OCI-LY3 (cell line): ENCODE results near the gene MED27.

Experiments
- H2AFZ ChIP-seq: fragments of 200-600, 300-600 bp; shearing (Covaris generic); 2 replicates; pipeline ENCODE4 v1.6.0; 2014; ENCODE audit warnings: antibody characterized with exemption, low read depth, low read length
- H3K27ac ChIP-seq: fragments of 200-600, 300-600 bp; sonication (generic); 2 replicates; pipeline ENCODE4 v1.5.1; 2014; ENCODE audit warnings: mild to moderate bottlenecking, low read length, moderate library complexity, mixed read lengths
- H3K27me3 ChIP-seq: fragments of 200-600, 300-600 bp; sonication (generic); 2 replicates; pipeline ENCODE4 v1.6.1; 2014; ENCODE audit warnings: low read depth, low read length, mixed read lengths
- H3K36me3 ChIP-seq: fragments of 200-600, 300-600 bp; sonication (generic); replicated peaks from 2 replicates; pipeline ENCODE3; 2014; ENCODE audit warnings: low read depth, low read length, mixed read lengths
- H3K4me1 ChIP-seq: fragments of 300-600, 200-600 bp; sonication (generic); 2 replicates; pipeline ENCODE4 v1.6.1; 2014; ENCODE audit warnings: low read length, mixed read lengths
- H3K4me2 ChIP-seq: fragments of 200-600, 300-600 bp; sonication (generic); 2 replicates; pipeline ENCODE4 v1.6.1; 2014; ENCODE audit warnings: low read length, mixed read lengths
- H3K4me3 ChIP-seq: fragments of 300-600, 200-600 bp; sonication (generic); 2 replicates; pipeline ENCODE4 v1.5.1; 2014; ENCODE audit warnings: antibody characterized with exemption, mild to moderate bottlenecking, low read length, moderate library complexity
- H3K79me2 ChIP-seq: fragments of 300-600, 200-600 bp; shearing (Covaris generic); 2 replicates; pipeline ENCODE4 v1.6.1; 2014; ENCODE audit warnings: mild to moderate bottlenecking, low read length, mixed read lengths
- H3K9ac ChIP-seq: fragments of 300-600, 200-600 bp; shearing (Covaris generic); 2 replicates; pipeline ENCODE4 v1.6.0; 2014; ENCODE audit warnings: mild to moderate bottlenecking, low read length, moderate library complexity
- H3K9me3 ChIP-seq: fragments of 200-600, 300-600 bp; shearing (Covaris generic); 2 replicates; pipeline ENCODE4 v1.6.1; 2014; ENCODE audit warnings: low read length, mixed read lengths; ENCODE audit not compliant: insufficient read depth
- H4K20me1 ChIP-seq: fragments of 200-600, 300-600 bp; sonication (generic); 2 replicates; pipeline ENCODE4 v1.6.1; 2016; ENCODE audit warnings: low read length, mixed read lengths; ENCODE audit not compliant: insufficient read depth
- EZH2phosphoT487 ChIP-seq: fragments of 200-600 bp; shearing (Covaris generic); IDR thresholded peaks from 2 replicates; pipeline ENCODE4 v1.6.1; 2018; ENCODE audit warnings: antibody characterized with exemption, mixed run types, low read depth
- TF ChIP-seq, protein P1 (sequence below): fragments of 200-600, 300-600 bp; sonication (generic); IDR thresholded peaks from 2 replicates; pipeline ENCODE4 v1.5.1; 2014; ENCODE audit warnings: antibody characterized with exemption, low read length, low read depth

The MED27 gene

DNA sequence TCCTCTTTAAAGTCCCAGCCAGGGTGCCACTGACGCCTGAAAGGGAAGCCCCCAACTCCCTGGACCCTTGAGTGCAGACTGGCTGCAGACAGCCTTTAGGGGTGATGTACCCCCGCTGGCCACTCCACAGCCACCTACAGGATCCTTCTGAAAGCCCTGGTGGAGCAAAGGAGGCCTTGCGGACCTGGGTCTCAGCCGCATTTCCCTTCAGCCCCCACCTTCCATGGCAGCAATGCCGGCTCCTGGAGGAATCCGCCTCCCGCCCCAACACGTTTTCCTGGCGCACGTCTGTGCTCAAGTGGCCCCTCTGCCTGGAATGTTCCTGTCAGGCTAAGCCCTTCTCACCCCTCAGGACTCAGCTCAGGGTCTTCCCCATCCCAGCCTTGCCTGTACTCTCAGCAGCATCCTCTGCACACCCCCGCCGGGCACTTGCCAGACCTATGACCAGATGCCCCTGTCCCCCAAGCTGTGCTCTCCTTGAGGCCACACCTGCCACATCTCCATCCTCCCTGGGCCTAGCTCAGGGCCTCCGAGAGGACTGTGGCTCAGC is 205.7 kb downstream of the MED27 start:
- Histone ChIP-seq H3K27ac (no peak overlapping the region), H2AFZ (no peak overlapping the region), H4K20me1 (0 out of 2 replicates have a peak, but pooled peaks cover 6% of the 10 kb centered on the region), H3K4me2 (no peak overlapping the region), H3K79me2 (no peaks in the 10 kb centered on the region), H3K9me3 (no peaks in the 10 kb centered on the region), H3K4me1 (no peaks in the 10 kb centered on the region), H3K9ac (no peak overlapping the region), H3K27me3 (no peaks in the 10 kb centered on the region), H3K4me3 (no peak overlapping the region), H3K36me3 (no peaks in the 10 kb centered on the region)
- no peak for TF ChIP-seq EZH2phosphoT487
- TF ChIP-seq, protein P1, sequence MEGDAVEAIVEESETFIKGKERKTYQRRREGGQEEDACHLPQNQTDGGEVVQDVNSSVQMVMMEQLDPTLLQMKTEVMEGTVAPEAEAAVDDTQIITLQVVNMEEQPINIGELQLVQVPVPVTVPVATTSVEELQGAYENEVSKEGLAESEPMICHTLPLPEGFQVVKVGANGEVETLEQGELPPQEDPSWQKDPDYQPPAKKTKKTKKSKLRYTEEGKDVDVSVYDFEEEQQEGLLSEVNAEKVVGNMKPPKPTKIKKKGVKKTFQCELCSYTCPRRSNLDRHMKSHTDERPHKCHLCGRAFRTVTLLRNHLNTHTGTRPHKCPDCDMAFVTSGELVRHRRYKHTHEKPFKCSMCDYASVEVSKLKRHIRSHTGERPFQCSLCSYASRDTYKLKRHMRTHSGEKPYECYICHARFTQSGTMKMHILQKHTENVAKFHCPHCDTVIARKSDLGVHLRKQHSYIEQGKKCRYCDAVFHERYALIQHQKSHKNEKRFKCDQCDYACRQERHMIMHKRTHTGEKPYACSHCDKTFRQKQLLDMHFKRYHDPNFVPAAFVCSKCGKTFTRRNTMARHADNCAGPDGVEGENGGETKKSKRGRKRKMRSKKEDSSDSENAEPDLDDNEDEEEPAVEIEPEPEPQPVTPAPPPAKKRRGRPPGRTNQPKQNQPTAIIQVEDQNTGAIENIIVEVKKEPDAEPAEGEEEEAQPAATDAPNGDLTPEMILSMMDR = no peak

DNA sequence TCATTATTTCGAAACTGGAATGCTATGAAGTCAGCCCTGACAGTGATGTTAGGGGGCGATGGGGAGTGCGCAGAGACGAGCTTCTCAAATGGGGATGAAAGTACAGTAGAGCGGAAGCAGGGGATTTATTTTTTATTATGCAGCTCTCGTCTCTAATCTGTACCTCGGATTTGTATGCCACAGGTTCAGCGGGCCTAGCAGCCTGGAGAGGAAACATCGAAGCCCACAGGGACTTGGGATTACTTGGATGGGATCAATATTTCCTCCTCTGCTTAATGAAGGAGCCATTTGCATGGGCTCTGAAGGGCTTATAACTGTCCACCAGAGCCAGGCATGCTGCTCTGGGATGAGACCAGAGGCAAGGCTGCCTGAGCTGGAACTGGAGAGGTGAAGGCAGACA is 206.3 kb downstream of the MED27 start:
- H3K27ac ChIP-seq = no peak overlapping the region
- H4K20me1 ChIP-seq = 0 out of 2 replicates have a peak, but pooled peaks cover 6% of the 10 kb centered on the region
- TF ChIP-seq, protein P1 = no peak
- TF ChIP-seq EZH2phosphoT487 = no peak
- no peaks in the 10 kb centered on the region for H3K27me3 ChIP-seq
- H3K79me2 ChIP-seq = no peaks in the 10 kb centered on the region
- H2AFZ ChIP-seq = no peak overlapping the region
- H3K4me3 ChIP-seq = no peak overlapping the region
- no peaks in the 10 kb centered on the region for H3K36me3 ChIP-seq
- H3K9ac ChIP-seq = no peak overlapping the region
- H3K9me3 ChIP-seq = no peaks in the 10 kb centered on the region
- H3K4me1 ChIP-seq = no peaks in the 10 kb centered on the region
- H3K4me2 ChIP-seq = no peak overlapping the region

DNA sequence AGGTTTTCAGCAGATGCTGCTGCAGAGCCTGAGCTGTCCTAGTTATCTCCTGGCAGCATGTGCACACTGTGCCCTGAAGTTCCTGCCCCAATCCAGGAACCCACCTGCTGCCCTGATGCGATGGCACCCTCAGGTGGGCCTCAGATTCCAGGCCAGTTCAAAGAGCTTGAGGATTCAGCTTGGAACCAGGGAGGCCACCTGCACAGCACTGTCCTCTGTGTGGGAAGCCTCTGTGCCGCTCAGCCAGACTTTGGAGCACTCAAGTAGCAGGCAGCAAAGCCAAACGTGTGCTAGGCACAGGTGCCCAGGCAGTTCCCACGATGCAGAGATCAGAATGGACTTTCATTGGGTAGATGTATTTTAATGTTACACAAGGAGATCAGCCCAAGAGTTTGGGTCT is 207.0 kb downstream of the MED27 start:
- Histone ChIP-seq H3K79me2 (no peaks in the 10 kb centered on the region), H2AFZ (no peak overlapping the region), H3K9me3 (no peaks in the 10 kb centered on the region), H4K20me1 (0 out of 2 replicates have a peak, but pooled peaks cover 6% of the 10 kb centered on the region), H3K9ac (no peak overlapping the region), H3K36me3 (no peaks in the 10 kb centered on the region), H3K27me3 (no peaks in the 10 kb centered on the region), H3K4me2 (no peak overlapping the region), H3K4me1 (no peaks in the 10 kb centered on the region), H3K4me3 (no peak overlapping the region), H3K27ac (no peak overlapping the region)
- TF ChIP-seq, protein P1 = no peak
- TF ChIP-seq EZH2phosphoT487 = no peak

DNA sequence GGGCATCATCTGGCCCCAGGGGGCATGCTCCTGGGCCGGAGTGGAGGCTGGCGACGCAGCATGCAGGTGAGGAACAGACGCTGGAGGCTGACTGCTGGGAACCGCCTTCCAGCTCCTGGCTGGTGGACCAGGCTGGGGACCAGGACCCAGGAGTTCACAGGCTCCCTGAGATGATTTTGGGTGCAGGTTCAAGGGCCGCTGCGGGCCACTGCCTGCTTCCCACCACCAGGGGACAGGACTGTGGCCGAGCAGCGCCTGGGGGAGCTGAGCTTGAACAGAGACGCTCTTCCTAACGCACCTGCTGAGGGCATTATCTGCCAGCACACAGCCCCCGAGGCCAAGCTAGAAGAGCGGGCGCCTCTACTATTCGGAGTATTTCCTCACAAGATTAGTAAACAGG is 207.7 kb downstream of the MED27 start:
- H3K4me3 ChIP-seq = no peak overlapping the region
- TF ChIP-seq EZH2phosphoT487 = no peak
- TF ChIP-seq, protein P1 = no peak
- no peak overlapping the region for H3K4me2 ChIP-seq
- H3K9ac ChIP-seq = no peak overlapping the region
- no peaks in the 10 kb centered on the region for H3K79me2 ChIP-seq
- no peaks in the 10 kb centered on the region for H3K27me3 ChIP-seq
- H4K20me1 ChIP-seq = 0 out of 2 replicates have a peak, but pooled peaks cover 6% of the 10 kb centered on the region
- H3K27ac ChIP-seq = no peak overlapping the region
- no peaks in the 10 kb centered on the region for H3K9me3 ChIP-seq
- H3K36me3 ChIP-seq = no peaks in the 10 kb centered on the region
- no peak overlapping the region for H2AFZ ChIP-seq
- H3K4me1 ChIP-seq = no peaks in the 10 kb centered on the region
